KG1 (cell line): ENCODE measurements around the gene NXT2.
"Not testable (repeated sequence)": the region's sequence is repeated elsewhere in the genome, so short reads cannot be mapped to it uniquely, and the experiment has no call there.

Source experiments
- DNase-seq: peaks from one replicate; lab custom pipeline; 2025; lab: John Stamatoyannopoulos, UW

The NXT2 gene

DNA sequence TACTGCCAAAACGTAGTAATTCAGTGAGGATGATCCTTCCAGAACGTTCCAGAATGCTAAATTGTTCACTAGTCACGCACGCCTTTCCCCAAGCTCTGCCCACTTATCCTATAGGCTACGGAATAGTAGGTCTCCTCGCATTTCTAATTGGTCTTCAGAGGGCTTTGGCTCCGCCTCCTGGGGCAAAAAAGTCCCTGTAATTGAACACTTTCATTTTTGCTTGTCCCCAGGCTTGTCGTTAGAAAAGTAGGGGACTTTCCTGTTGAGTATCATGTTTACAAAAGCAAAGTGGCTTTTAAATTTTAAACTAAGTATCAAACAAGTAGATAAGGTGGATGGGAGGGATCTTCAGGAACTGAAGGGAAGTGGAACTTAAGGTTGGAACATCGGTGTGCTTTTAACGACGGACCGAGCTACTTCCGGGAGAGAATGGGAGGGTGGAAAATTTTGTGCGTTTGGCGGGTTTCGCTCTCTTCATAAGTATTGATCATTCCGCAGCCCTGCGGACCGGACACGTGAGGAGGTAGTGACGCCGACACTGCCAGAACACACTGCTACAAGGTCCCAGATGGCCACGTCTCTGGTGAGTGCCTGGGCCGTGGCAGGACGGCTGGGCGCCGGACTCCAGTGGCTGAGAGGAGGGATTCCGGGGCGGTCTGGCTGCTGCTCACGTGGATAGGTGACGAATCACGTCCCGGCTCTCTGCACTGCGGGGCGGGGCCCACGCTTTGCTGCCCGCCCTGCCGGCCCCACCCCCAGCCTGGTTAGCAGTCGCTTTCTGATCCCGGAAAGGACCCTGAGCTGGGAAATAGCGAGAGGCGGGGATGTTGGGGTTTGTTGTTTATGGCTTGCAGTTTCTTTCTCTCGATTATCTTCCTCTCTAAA, at the start of gene NXT2:
TSS of gene NXT2 (plus strand) at position 406 of the 885 bp plus-strand sequence. CDS start at position 569, 163 bp downstream.
- peak; percentile 74 for DNase-seq

DNA sequence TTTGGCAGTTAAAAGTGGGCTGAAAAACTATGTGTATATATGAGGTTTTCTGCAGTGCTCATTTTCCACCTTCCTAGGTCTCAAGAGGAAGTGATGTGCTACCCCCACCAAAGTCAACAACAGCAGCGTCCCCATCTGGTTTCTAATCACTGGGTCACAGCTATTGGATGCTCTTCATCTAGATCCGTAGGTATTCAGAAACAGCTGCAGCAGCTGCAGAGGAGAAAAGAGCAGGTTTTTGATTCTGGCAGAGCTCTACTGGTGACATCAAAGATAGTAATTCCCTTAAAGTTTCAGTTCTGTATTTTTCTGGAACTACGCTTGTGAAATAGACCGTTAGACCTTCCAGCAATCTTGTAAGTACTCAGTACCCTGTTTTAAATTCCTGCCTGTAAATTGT, 49.0 kb upstream of the NXT2 start:
- no peak for DNase-seq

DNA sequence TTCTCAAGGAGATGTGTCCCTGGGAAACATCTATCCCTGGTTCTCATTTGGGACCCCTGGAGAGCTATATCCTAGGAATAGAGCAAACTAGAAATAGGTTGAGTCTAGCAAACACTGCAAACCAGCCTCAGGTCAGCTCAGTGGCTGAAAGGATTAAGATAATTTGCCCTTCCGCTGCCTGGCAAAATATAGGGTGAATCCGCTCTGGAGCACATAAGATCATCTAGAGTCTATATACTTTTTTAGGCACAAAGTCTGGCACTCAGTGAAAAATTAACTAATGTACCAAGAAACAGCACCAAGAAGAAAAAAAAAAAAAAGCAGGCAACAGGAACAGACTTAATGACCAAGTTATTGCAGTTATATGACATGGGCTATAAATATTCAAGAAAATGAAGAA, 47.5 kb upstream of the NXT2 start:
- no peak for DNase-seq

DNA sequence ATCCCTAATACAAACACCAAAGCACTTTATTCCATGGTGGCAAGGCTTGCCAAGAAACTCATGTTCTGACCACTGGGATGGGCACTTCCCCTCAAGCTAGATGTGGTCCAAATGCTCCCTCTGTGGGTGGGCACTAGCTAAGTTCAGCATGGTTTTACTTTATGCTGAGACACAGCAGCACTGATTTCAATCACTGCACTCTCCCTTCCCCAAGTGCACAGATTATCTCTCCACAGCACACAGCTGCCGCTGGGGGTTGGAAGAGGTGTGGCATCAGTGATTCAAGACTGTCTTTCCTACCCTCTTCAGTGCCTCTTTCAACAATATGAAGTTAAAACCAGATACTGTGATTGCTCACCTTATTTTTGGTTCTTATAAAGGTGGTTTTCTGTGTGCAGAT, 38.2 kb upstream of the NXT2 start:
- DNase-seq, result no peak

DNA sequence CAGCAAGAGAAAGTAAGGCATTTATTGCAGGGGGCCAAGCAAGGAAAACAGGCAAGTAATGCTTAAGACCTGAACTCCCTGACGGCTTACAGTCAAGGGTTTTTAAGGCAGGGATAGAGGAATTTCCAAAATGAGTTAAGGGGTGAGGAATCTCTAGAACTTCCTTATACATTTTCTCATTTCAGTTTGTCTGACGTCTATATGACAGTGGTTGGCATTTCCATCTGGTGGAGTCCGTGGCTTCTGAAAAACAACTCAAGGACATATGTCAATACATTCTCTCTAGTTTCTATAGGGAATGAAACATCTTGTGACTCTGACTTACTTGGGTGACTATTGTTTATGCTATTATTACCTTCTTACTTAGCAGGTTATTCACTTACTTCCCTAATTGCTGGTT, 35.5 kb upstream of the NXT2 start:
- no peak for DNase-seq

DNA sequence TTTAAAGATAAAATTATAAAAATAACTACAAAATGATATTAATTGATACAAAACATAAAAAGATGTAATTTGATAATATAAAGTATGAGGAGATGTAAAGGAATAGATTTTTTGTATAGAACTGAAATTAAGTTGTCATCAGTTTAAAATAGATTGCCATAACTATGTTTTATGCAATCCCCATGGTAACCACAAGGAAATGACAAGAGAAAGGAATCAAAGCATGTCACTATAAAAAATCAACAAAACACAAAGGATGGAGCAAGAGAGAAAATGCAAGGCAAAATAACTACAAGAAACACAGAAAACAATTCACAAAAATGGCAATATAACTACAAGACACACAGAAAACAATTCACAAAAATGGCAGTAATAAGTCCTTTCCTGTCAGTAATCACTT, 27.7 kb upstream of the NXT2 start:
- DNase-seq, result no peak

DNA sequence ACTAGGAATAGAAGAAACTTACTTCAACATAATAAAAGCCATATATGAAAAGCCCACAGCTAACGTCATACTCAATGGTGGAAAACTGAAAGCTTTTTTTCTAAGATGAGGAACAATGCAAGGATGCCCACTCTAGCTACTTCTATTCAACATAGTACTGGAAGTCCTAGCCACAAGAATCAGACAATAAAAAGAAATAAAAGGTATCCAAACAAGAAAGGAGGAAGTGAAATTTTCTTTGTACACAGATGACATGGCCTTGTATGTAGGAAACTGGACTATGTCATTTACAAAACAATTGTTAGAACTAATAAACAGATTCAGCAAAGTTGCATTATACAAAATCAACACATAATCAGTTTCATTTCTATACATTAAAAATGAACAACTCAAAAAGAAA, 25.5 kb upstream of the NXT2 start:
- DNase-seq, result no peak

DNA sequence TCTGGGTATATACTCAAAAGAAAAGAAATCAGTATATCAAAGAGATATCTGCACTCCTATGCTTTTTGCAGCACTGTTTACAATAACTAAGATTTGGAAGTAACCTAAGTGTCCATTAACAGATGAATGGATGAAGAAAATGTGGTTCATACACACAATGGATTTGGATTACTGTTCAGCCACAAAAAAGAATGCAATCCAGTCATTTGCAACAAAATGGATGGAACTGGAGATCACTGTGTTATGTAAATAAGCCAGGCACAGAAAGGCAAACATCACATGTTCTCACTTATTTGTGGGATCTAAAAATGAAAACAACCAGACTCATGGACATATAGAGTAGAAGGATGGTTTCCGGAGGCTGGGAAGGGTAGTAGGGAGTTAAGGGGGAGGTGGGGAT, 17.6 kb upstream of the NXT2 start:
- no peak for DNase-seq

DNA sequence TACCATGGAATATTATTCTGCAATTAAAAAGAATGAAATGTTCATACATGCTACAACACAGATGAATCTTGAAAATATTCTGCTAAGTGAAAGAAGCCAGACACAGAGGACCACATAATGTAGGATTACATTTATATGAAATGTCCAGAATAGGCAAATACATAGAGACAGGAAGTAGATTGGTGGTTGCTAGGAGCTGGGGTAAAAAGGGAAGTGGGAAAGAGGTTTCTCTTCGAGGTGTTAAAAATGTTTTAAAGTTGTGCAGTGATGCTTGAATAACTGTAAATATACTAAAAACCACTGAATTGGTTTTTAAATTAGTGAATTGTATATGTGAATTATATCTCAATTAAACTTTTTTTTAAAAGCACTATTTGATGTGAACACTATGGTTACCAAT, 3.6 kb upstream of the NXT2 start:
- DNase-seq, result no peak

DNA sequence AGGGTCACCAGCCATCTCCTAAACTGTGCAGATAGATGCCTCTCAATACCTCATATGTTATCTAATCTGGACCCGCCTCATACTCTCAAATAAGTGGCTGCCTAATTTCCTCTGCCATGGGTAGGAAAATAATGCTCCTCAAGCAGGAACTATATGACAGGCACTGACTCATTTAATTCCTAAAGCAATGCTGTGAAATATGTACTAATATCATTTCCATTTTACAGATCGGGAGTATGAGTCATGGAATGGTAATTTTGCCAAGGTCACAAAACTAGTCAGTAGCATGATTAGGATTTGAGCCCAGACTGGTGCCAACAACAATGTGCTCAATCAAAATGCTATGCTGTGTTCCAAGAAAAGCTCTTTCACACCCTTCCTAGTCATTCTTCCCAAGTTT, 3.0 kb upstream of the NXT2 start:
- no peak for DNase-seq

DNA sequence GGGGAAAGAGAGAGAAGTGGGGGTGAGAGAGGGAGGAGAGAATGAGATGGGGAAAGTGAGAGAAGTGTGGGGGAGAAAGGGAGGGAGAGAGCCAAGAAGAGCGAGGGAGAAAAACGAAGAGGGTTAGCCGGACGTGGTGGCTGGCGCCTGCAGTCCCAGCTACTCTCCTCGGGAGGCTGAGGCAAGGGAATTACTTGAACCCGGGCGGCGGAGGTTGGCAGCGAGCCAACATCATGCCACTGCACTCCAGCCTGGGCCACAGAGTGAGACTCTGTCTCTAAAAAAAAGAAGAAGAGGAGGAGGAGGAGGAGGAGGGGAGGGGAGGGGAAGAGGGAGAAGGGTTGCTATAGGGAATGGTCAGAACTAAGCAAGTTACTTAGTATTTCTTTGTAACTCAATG, 1.7 kb upstream of the NXT2 start:
- no peak for DNase-seq

DNA sequence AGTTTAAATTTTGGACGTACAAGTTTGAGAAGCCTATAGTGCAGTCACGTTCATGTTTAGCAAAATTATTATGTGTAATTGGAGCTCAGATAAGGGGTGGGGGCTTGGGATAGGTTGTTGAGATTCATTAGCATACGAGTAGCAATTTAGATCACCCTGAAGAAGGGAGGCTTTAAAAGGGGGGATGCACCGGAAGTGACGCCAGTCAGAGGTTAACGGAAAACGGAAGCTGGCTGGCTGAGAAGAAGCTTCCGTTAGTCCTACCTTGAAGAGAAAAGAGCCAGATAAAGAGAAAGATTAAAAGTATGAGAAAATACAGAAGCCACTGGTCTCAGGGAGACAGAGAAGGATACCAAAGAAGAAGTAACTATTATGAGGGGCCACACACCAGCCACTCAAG, 1.1 kb upstream of the NXT2 start:
- DNase-seq, result no peak

DNA sequence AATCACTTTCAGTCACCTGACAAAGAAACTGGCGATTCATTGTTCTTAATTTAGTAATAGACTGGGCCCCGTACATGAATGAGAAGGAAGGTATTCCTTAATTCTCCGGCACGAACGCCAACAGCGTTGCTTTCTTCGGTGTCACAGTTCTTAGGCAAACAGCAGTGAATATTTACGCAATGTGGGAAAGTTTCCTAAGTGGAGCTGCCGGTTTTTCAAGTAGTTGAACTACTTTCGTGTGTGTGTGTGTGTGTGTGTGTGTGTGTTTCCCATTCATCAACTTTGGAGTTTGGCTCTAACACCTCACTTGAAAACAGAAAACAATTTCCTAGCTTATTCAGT, 651 bp downstream of the NXT2 start:
- peak; percentile 1 for DNase-seq

DNA sequence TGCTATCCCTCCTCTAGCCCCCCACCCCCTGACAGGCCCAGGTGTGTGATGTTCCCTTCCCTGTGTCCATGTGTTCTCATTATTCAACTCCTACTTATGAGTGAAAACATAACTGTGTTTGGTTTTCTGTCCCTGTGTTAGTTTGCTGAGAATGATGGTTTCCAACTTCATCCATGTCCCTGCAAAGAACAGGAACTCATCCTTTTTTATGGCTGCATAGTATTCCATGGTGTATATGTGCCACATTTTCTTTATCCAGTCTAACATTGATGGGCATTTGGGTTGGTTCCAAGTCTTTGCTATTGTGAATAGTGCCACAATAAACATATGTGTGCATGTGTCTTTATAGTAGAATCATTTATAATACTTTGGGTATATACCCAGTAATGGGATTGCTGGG, 2.4 kb downstream of the NXT2 start:
- DNase-seq, result not testable (repeated sequence)

DNA sequence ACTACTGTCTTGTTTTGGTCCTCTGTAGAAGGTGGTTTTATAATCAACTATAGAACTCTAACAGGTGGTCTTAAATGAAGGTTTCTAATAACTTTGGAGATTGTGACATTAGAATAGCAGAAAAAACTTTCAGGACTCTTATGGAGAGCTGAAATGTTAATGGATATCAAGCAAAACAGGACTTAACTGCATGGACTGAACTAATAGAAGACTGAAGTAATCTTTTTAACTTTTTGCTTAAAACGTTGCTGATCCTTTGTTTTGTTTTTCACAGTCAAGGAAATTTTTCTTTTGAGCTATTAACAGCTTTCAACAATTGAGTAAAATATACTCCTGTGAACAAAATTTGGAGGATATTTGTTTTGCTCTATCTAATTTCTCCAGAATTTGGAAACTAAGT, 17.2 kb downstream of the NXT2 start:
- DNase-seq, result no peak

DNA sequence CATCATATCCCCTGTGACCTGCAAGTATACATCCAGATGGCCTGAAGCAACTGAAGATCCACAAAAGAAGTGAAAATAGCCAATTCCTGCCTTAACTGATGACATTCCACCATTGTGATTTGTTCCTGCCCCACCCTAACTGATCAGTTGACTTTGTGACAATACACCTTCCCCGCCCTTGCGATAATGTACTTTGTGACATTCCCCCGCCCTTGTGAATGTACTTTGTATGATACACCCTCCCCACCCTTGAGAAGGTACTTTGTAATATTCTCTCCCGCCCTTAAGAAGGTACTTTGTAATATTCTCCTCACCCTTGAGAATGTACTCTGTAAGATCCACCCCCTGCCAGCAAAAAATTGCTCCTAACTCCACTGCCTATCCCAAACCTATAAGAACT, 39.4 kb downstream of the NXT2 start:
- DNase-seq, result not testable (repeated sequence)

DNA sequence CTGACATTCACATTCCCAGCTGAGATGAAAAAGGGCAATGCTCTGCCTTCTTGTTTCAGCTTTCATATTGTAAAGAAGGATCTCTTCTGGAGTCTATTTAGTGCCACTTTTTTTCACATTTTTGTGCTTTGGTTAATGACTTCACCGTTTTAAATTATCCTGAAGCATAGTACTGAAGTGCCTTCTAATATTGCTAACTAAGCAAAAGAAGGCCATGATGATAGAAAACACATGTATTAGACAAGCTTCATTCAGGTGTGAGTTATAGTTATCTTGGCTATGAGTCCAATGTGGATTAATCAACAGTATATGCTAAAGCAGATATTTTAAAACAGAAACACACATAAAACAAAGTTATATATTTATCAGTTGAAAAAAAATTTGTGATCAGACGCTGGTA, 40.4 kb downstream of the NXT2 start:
- no peak for DNase-seq

DNA sequence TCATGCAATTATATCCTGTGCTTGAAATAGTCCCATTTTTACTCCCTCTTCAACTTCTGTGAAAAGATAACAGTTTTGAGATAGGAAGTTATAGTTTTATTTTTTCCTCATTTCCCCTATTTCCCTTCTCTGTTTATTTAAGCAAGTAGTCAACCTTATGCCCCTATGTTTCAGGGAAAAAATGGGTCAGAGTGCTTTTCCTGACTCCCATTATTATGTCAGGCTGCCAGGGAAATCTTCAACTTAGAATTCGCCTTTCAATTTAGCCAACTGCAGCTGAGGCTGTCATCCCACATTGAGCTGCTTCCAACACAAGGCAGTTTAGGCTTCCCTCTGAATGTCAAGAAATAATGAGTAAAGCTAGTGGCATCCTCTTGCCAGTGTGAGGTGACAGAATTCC, 42.3 kb downstream of the NXT2 start:
- DNase-seq, result no peak

DNA sequence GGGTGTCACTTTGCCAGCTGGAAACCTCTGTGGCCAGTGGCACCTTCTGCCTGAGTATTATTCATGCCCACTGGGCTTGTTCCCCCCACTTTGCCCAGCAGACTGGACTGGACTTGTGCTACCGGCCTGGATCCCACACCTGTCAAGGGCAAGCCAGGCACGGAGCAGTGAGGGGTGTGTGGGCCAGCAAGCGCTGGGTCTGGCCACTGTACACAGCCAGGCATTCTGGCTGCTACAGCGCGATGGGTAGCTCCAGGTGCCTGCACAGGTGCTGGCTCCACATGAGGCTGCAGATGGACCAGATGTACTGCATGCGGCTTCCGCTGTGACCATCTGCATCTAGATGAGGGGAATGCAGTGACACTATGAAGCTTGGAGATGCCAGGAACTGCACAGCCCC, 48.8 kb downstream of the NXT2 start:
- DNase-seq, result no peak

DNA sequence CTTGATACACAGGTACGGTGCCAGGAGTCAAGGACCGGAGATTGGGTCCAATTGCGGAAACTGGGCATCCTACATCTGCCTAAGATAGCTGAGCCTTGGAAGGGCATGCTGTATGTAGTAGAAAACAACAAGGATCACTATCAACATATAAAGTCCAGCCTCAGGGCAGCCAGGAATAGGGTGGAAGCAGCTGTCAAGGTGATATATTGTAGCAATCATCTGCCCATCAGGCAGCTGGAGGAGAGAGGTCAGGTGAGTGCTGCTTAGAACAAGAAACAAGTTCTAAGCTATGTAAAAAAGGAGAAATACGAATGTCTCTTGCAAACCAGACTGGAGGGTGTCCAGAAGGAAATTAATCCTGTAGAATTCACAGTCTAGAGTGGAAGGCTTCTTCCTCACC, 53.5 kb downstream of the NXT2 start:
- DNase-seq, result no peak
